Mucosa of stomach (tissue), 1 donor: ENCODE measurements around the gene HLA-DPA1.

ENCODE experiments used
- H3K27me3 ChIP-seq: one replicate; pipeline ENCODE4 v1.7.0; 2013; ENCODE audit warnings: mild to moderate bottlenecking, low read length; ENCODE audit not compliant: control insufficient read depth, insufficient read depth
- H3K36me3 ChIP-seq: one replicate; pipeline ENCODE4 v1.7.0; 2013; ENCODE audit warnings: low read length; ENCODE audit not compliant: control insufficient read depth, insufficient read depth
- H3K4me1 ChIP-seq: one replicate; pipeline ENCODE4 v1.7.0; 2013; ENCODE audit warnings: mild to moderate bottlenecking, low read length; ENCODE audit not compliant: control insufficient read depth, insufficient read depth
- H3K4me3 ChIP-seq: one replicate; pipeline ENCODE4 v1.7.0; 2013; ENCODE audit warnings: low read length
- H3K9ac ChIP-seq: one replicate; pipeline ENCODE4 v1.7.0; 2013; ENCODE audit warnings: mild to moderate bottlenecking, low read length, moderate library complexity
- H3K9me3 ChIP-seq: one replicate; pipeline ENCODE4 v1.7.0; 2013; ENCODE audit warnings: mild to moderate bottlenecking, low read length, moderate library complexity; ENCODE audit not compliant: control insufficient read depth
- donor health status: Pancreatic carcinoma.

HLA-DPA1 gene

DNA sequence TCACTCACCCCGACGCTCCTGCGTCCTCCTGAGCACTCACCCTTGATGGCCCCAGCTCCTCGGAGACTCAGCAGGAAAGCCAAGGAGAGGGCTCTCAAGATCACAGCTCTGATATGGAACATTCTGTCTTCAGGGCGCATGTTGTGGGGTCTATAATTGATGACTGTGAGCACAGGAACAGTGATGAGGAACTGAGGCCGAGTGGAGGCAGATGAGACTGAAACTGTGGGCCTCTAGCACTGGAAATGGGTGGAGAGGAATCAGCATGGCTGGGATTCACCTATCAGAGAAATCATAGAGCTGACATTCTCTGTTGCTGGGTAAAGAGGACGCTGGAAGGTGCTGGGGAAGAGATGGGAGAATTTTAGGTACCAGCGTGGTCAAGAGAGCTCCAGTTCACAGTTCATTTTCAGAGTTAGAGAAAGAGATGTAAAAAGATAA is at the start of gene HLA-DPA1:
Gene HLA-DPA1, minus strand, starts transcription at position 219 of the 441 bp plus-strand sequence.
- H3K4me3 ChIP-seq: no peak within 1 kb of the TSS
- no peaks in the 10 kb centered on the region for H3K27me3 ChIP-seq
- H3K4me1 ChIP-seq: no peaks in the 10 kb centered on the region
- peak within 1 kb of the TSS; percentile 42 for H3K9ac ChIP-seq
- H3K9me3 ChIP-seq: no peaks in the 10 kb centered on the region
- H3K36me3 ChIP-seq: no peaks in the 10 kb centered on the region

GRCh38 chr6:33123181-33123580 is 49.7 kb upstream of the HLA-DPA1 start:
- Histone ChIP-seq H3K9me3 (no peaks in the 10 kb centered on the region), H3K27me3 (peaks cover 7% of the 10 kb centered on the region), H3K36me3 (no peaks in the 10 kb centered on the region), H3K4me1 (no peaks in the 10 kb centered on the region), H3K4me3 (no peak overlapping the region), H3K9ac (no peak overlapping the region)

GRCh38 chr6:33120001-33120400 is 46.6 kb upstream of the HLA-DPA1 start:
- no peaks in the 10 kb centered on the region for H3K36me3 ChIP-seq
- no peak overlapping the region for H3K9ac ChIP-seq
- no peaks in the 10 kb centered on the region for H3K9me3 ChIP-seq
- H3K4me1 ChIP-seq: no peaks in the 10 kb centered on the region
- no peak overlapping the region for H3K4me3 ChIP-seq
- H3K27me3 ChIP-seq: peaks cover 21% of the 10 kb centered on the region

DNA sequence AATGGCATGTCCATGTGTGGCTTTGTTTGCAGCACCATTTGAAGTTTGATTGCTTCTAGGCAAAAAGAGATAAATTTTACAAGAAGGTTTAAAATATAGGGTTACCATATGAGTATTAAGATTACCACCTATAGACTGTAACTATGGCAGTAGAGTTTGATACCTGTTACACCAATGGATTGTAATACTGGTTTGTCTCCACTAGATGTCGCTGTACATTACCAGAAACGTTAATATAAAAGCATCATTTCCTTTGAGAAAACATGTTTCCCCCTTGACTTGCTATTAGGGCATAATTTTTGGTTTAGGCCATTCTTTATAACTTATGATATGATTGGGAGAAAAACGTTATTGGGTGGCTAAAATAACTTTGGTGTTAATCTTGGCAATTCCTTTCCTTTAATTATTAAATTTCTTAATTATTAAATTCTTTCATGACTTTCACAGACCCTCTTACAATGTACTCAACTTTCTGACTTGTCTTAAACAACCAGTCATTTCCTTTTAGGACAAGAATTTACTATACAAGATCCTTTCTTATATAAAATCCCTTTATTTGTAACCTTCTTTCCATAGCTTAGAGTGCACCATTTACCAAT is 45.2 kb upstream of the HLA-DPA1 start:
- H3K27me3 ChIP-seq: peaks cover 26% of the 10 kb centered on the region

DNA sequence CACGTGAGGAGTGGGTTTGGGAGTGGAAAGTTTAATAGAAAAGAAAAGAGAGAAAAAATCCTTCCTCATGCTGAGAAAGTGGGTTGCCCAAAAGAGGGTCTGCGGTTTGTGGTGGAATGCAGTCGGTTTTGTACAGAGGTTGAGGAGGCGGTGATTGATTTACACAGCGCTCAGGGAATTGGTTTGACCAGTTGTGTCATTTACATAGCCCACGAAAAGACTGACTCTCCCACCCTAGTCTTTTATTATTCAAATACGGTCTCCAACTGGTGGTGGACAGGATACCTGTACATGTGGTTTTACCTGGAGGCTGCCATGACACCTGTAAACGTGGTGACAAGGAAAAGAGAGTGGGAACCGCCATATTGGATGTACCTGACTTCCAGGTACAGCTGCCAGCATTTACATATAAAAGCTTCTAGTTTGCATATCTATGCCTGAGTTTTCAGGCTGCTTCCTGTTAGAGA is 44.4 kb upstream of the HLA-DPA1 start:
- peaks cover 28% of the 10 kb centered on the region for H3K27me3 ChIP-seq
- H3K9ac ChIP-seq: no peak overlapping the region

More for the DNA sequence above, 45.2 kb upstream of the HLA-DPA1 start:
- H3K4me1 ChIP-seq: no peaks in the 10 kb centered on the region
- H3K4me3 ChIP-seq: no peak overlapping the region
- H3K9ac ChIP-seq: no peak overlapping the region
- H3K9me3 ChIP-seq: no peaks in the 10 kb centered on the region
- no peaks in the 10 kb centered on the region for H3K36me3 ChIP-seq

GRCh38 chr6:33116841-33117711 is 43.6 kb upstream of the HLA-DPA1 start:
- Histone ChIP-seq H3K36me3 (no peaks in the 10 kb centered on the region), H3K27me3 (peaks cover 33% of the 10 kb centered on the region), H3K4me3 (no peak overlapping the region), H3K4me1 (no peaks in the 10 kb centered on the region), H3K9ac (no peak overlapping the region), H3K9me3 (no peaks in the 10 kb centered on the region)

More for the DNA sequence above, 44.4 kb upstream of the HLA-DPA1 start:
- Histone ChIP-seq H3K36me3 (no peaks in the 10 kb centered on the region), H3K4me3 (no peak overlapping the region), H3K9me3 (no peaks in the 10 kb centered on the region), H3K4me1 (no peaks in the 10 kb centered on the region)

DNA sequence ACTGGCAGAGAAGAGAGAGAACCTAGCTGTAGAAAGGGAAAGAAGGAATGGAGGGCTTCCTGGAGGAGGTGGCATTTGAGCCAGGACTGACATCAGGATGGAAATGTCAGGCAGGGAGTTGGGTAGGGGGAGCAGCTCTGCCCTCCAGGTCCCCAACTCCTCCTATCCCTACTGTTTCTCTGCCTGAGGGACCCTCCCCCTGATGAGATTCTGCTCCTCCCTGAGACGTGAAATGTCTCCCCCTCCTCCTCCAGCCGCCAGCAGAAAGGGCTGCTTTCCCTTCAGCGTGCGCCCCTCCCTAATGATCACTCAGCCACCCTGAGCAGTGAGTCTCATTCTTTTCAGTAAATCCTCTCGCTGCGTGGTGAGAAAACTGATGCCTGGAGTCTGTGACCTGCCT is 43.0 kb upstream of the HLA-DPA1 start:
- Histone ChIP-seq H3K27me3 (peaks cover 33% of the 10 kb centered on the region), H3K9ac (no peak overlapping the region)

DNA sequence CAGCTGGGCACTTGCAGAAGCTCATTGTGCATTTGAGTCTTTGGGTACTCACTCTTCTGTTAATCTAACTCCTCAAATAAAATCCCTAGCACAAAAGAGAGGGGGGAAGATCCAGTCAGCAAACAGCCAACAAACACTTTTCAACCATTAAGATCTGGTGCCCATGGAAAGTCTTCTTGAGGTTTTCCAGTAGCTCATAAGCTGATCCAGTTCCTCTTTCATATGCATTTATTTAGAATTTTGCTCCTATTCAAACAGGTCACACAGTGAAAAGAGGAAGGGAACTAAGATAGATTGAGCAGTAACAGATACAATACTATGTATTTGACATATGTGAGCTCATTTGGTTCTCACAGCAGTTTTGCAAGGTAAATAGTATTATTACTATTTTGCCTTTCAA is 41.0 kb upstream of the HLA-DPA1 start:
- H3K27me3 ChIP-seq: peaks cover 33% of the 10 kb centered on the region

More for the DNA sequence above, 43.0 kb upstream of the HLA-DPA1 start:
- no peaks in the 10 kb centered on the region for H3K36me3 ChIP-seq
- no peaks in the 10 kb centered on the region for H3K4me1 ChIP-seq
- no peak overlapping the region for H3K4me3 ChIP-seq
- H3K9me3 ChIP-seq: no peaks in the 10 kb centered on the region

DNA sequence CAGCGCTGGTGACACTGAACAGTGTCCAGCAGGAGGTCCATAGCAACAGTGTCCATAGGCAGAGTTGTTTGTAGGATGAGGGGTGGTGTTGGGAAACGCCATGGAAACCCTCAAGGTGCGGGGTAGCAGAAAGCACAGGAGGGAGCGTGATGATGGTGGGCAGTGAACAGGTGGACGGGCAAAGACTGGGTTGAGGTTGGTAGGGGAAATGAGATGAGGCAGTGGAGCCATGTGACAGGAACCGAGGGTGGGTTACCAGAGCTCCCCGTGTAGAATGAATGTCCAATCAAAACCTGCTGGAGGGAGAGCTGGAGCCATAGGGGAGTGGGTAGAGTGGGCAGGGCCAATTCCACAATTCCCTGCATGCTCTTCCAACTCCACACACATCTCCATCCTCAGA is 40.3 kb upstream of the HLA-DPA1 start:
- H3K27me3 ChIP-seq: peaks cover 33% of the 10 kb centered on the region

More for the DNA sequence above, 41.0 kb upstream of the HLA-DPA1 start:
- Histone ChIP-seq H3K9me3 (no peaks in the 10 kb centered on the region), H3K4me3 (no peak overlapping the region), H3K9ac (no peak overlapping the region), H3K36me3 (no peaks in the 10 kb centered on the region), H3K4me1 (no peaks in the 10 kb centered on the region)

DNA sequence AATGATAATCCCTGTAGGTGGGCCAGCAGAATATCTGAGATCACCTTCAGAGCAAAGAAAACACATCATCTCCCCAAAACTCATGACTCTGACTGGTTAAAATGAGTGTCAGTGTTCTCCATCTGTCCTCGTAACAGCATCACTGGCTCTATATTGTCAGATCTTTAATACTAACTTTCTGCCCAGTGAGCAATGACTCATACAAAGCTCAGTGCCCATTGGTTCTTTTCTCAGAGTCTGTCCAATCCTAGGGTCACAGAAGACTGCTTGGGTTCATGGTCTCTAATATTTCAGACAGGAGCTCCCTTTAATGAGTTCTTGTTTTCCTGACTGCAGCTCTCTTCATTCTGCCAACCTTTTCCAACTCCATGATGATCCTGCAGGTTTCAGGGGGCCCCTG is 38.7 kb upstream of the HLA-DPA1 start:
- Histone ChIP-seq H3K4me3 (no peak overlapping the region), H3K9ac (no peak overlapping the region), H3K4me1 (no peaks in the 10 kb centered on the region), H3K27me3 (peaks cover 22% of the 10 kb centered on the region), H3K36me3 (no peaks in the 10 kb centered on the region), H3K9me3 (no peaks in the 10 kb centered on the region)

More for the DNA sequence above, 40.3 kb upstream of the HLA-DPA1 start:
- no peaks in the 10 kb centered on the region for H3K36me3 ChIP-seq
- no peak overlapping the region for H3K9ac ChIP-seq
- H3K4me3 ChIP-seq: no peak overlapping the region
- H3K4me1 ChIP-seq: no peaks in the 10 kb centered on the region
- no peaks in the 10 kb centered on the region for H3K9me3 ChIP-seq

DNA sequence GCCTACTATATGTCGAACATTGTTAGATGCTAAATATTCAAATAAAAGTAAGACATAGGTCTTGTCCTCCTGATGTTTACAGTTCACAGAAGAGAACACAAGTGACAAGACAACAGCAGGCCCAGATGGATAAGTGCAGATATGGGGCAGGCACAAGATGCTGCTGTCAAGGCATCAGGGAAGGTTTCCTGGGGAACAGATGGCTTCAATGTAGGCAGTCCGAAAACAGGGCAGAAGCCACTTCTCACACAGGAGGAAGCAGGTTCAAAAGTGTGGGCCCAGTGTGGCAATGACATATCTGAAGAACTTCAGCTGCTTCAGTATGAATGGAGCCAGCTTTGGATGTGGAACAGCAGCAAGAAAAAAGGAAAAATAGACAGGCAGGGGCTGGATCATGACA is 34.9 kb upstream of the HLA-DPA1 start:
- Histone ChIP-seq H3K4me1 (no peaks in the 10 kb centered on the region), H3K36me3 (no peaks in the 10 kb centered on the region), H3K4me3 (no peak overlapping the region), H3K9ac (no peak overlapping the region), H3K27me3 (peaks cover 6% of the 10 kb centered on the region), H3K9me3 (no peaks in the 10 kb centered on the region)

GRCh38 chr6:33107641-33108040 is 34.2 kb upstream of the HLA-DPA1 start:
- Histone ChIP-seq H3K9ac (no peak overlapping the region), H3K9me3 (no peaks in the 10 kb centered on the region), H3K4me1 (no peaks in the 10 kb centered on the region), H3K27me3 (peaks cover 2% of the 10 kb centered on the region), H3K4me3 (no peak overlapping the region), H3K36me3 (no peaks in the 10 kb centered on the region)
